T1000 (cell line): ENCODE data around the gene FTCDNL1.

Experiments used
- DNase-seq: peaks from one replicate; lab custom pipeline; 2025; ENCODE audit warnings: mixed read lengths; lab: John Stamatoyannopoulos, UW

The FTCDNL1 gene

DNA sequence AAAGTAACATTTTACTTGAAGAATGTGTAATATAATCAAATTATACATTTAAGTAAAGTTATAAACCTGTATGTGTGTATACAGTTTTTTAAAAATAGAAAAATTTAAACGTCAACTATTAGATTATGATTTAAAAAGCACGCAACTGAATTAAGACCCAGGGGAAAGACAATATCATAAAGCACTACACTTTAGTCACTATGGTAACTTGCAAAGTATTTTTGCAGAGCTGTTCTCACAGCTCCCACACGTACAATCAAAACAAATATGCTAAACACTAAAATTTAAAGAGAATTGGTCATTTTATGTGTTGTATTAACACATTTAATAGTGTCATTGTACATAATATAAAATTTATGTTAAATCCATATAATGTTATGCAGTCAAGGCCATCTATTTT, 59.7 kb downstream of the FTCDNL1 start:
- no peak for DNase-seq

DNA sequence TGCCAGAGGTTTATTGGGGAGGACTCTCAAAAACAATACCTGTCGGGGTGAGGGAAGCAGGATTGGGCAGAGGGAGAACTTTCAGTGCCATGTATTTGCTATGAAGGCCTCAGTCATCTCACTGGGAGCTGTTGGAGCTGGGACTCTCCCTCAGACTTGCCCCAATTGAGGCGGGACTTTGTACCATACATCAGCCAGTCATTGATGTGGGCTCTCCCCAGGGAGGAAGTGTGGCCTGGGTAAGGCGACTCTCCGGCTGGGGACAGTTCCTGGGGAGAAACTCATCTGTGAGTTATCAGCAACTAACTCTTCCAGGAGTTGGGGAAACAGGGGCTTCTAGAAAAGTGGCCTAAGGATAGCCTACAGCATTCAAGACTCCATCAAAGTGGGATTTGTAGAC, 66.5 kb downstream of the FTCDNL1 start:
- DNase-seq = no peak

DNA sequence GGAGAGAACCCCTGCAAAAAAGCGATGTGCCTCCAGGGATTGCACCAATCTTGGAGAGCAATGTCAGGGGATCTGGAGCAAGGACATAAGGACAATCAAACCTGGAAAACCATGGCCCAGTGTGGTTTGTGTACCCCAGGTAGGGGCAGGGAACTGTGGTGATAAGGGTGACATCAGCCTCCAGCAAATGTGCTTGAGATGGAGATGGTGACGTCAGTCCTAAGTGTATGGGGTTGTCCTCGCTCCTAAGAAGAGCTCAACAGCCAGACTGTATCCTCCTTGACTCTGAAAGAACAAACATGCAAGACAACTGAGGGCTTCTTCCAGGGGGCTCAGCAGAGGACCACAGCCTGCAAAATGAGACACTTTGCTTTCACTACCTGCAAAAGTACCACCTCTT, 71.4 kb downstream of the FTCDNL1 start:
- DNase-seq = no peak

DNA sequence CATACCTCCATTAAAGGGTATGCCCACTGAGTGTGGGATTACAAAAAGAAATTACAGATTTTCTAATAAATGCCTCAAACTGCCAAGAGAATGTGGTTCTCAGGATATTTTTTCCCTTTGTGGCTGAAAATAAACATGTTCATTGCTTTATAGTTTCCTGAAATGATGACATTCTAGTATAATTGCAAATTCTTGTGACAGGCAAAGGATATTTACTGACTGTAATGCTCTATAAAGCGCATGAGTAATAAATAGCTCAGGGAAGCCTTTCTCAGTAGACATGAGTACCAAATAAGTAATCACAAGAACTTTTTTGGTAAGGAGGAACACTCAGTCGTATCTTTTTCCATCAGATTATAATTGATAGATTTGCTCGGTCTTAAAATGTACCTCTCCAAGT, 72.3 kb downstream of the FTCDNL1 start:
- DNase-seq = no peak

DNA sequence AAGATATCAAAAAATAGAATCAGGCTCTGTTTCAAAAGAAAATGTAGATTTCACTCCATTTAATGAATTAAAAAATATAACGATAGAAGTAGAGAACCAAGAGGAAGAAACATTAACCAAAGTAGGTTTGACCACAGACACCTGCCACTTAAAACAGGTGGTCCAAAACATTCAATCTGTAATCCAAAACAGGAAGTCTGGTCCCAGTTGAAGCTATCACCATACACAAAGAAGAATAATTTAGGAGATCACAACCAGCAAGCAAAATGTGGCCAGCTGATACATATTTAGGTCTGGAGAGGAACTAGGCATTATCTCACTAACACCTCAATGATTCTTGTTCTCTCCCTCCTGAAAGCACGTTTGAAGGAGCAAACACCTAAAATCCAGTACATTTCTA, 73.1 kb downstream of the FTCDNL1 start:
- no peak for DNase-seq

DNA sequence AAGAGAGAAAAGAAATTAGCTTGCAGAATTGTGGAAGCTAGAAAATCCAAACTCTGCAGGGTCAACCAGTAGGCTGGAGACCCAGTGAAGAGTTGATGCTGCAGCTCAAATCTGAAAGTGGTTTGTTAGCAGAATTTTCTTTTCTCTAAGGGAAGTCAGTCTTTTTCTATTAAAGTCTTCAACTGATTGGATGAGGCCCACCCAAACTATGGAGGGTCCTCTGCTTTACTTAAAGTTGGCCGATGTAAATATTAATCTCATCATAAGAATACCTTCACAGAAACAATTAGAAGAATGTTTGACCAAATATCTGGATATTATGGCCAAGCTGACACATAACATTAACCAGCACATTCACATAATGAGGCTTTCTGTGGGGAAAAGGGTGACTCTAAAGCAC, 73.7 kb downstream of the FTCDNL1 start:
- no peak for DNase-seq

DNA sequence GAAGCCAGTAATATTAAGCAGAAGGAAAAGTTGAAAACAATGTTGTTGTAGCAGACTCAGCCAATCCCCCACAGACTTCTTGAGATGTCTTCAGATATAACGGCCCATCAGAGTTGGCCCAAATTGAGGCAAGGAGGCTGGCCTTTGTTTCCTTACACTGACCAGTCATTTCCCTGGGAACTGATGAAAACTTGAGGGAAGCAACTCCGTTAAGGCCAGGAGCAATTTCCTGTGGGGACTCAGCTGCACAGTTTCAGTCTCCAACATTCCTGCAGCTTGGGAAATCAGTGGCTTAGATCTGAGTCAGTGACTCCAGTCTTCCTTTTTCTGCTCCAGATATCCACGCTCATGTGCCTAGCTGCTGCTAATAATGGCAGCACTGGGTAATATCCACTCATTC, 75.7 kb downstream of the FTCDNL1 start:
- no peak for DNase-seq

DNA sequence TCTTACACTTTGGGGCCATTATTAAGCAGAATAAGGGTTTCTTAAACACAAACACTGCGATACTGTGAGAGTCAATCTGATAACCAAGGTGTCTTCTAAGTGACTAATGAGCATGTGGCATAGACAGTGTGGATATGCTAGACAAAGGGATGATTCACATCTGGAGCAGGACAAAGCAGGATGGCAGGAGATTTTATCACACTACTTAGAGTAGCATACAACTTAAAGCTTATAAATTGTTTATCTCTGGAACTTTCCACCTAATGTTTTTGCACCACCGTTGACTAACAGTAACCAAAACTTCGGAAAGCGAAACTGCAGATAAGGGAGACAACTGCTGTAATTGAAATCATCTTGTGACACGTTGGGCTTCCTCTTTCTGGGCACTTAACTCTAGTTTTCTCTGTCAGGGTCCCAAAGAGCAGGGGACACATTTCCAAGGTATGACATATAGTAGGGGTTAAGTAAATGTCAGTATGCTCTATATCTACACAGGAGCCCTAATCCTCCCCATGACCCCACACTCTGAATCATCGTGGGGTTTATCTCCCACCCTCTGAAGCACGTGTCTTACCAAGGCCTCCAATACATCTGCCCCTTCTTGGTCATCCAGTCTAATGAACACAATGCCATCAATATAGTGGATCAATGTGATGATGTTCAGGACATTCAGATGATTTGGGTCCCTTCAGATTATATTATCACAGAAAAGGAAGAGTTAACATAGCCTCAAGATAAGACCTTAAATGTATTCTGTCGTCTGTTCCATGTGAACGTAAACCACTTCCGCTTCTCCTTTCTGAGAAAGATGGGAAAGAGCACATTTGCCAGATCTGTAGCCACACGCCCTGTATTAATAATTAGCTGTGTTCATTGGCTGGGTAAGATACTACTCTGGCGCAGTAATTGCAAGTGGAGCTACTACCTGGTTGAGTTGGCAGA, 78.7 kb downstream of the FTCDNL1 start:
- no peak for DNase-seq

DNA sequence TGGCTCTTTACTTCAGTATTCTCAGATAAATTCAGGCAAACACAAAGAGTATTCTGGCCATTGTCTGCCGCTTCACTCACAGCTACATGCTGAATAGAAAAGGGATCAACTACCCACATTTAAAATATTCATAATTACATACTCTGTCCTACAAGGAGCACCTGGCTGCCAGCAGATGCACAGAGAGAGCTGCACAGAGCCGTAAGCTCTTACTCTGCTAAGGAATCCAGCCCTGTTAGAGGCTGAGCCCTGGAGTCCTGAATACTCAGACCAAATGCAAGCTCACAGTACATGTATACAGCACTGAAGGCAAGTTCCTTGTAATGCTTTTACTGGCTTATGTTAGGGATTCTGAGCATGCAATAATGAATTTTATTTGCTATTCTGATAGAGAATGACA, 80.3 kb downstream of the FTCDNL1 start:
- DNase-seq = no peak

DNA sequence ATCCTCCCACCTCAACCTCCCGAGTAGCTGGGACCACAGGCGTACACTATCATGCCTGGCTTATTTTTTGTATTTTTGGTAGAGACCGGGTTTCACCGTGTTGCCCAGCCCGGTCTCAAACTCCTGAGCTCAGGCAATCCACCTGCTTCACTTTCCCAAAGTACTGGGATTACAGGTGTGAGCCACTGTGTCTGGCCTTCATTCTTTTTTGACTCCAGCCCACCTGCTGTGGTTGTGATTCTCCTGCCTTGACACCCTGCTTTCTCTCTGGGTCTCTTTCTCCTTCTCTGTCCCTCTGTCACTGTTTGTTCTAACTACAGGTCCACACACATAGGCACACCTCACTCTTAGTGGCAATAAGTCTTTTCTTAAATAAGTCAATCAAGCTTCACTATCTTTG, 85.3 kb downstream of the FTCDNL1 start:
- no peak for DNase-seq

DNA sequence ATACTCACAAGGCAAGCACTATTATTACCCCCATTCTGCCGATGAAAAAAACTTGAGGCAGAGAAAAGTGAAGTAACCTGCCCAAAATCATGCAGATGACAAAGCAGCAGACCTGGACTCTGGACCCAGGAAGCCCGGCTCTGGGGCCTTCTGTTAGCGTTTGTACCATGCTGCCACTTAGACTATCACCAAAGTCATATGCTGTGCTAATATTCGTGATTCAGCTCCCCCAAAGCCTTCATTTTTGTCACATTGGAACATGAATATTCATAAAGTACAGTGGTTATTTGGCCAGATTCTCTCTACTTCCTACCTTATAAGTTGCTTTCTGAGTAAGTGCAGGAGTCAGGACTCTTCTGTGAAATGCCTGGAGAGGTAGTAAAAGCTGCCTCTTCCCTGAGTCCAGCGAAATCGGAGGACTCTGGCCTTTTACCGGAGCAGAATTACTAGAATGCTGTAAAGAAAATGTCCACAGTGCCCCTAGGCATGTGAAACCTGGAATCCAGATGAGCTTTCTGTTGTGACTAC, 86.7 kb downstream of the FTCDNL1 start:
- DNase-seq = no peak

DNA sequence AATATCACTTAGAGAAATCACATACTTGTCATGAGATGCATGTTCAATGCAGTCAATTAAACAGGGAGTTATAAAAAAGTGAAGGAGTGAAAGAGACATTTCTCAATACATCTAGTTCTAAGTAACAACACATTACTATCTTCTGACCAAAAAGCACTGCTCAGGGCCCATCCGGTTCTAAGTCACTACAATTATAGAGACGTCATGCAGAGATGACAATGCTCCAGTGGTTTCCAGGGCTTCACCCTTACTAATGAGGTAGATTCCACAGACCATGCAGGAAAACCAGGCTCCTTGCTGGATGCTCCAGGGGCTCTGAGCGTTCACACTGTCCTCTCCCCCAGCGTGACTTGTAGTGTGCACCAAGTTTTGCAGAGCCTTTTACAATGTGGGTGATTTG, 88.0 kb downstream of the FTCDNL1 start:
- DNase-seq = no peak

DNA sequence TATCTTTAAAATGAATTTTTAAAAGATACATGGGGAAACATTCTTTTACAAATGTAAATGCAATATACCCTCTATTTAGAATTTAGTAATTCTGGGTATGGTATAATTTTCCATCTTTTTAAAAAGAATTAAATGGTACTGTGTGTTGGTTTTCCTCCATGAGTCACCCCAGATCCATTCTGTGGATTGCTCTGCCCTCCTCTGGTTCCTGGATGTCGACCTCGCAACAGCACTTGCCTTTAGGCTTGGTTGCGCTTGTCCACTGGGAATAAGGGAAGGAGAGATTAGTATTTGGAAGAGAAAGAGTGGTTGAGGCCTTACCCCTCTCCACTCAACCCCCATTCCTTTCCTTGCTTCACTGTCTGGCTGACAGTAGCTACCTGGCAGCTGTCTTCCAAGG, 90.4 kb downstream of the FTCDNL1 start:
- no peak for DNase-seq

DNA sequence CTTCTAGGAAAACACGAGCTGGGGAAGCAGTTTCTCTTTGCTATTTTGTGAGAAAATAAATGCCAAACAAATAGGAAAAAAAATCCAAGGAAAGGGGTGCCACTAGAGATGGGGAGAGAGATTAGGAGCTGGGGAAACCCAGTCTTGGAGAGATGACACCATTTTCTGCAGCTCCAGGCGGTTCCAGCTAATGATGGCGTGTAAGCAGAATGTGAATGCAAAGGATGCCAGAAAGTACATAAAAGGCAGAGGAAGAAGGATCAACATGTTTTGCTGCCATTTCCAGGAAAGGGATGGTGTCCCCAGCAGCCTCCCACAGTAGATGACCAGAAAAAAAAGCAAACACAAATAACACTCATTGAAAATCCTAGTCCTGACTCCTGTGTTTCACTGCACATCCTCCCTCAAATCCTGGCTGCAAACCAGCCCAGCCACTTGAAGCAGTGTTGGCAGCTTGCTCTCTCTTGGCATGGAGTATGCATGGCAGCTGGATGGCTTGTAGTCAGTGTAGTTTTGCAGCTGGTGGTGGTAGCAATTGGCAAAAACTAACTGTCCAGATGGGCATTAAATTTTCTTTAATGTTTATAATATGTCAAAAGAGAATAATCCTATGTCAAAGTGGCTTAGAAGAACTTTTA, 93.6 kb downstream of the FTCDNL1 start:
- no peak for DNase-seq

DNA sequence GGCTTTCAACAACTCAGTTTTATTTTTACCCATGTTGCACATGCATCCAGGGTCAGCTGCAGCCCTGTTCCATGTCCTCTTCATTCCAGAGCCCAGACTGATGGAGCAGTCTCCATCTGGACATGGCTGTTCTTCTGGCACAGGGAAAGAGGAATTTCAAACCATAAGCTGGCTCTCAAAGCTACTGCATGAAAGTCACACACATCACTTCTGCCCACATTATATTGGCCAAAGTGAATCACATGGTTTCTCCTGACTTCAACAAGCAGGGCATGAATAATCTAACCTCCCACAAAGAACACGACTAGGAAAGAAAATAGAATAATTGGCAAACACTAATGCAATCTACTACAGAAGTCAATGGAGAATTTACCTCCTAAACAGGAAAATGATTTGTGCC, 94.2 kb downstream of the FTCDNL1 start:
- DNase-seq = no peak

DNA sequence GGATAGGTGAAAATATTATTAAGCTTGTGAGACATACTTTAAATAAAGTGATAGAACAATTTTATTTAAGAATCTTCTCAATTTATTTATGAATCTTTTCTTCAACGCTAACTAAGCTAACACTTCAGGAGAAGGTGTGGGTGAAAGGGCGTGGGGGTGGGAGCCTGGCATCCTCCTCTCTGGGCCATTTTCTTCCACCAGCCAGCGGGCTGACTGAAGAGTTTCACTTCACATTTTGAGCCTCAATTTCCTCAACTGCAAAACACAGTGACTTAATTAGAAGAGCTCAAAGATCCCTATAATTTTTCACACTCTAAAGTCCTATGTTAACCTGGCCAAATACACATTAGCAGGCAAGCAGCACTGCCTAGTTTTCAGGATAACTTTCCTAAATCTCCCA, 94.8 kb downstream of the FTCDNL1 start:
- DNase-seq = no peak

DNA sequence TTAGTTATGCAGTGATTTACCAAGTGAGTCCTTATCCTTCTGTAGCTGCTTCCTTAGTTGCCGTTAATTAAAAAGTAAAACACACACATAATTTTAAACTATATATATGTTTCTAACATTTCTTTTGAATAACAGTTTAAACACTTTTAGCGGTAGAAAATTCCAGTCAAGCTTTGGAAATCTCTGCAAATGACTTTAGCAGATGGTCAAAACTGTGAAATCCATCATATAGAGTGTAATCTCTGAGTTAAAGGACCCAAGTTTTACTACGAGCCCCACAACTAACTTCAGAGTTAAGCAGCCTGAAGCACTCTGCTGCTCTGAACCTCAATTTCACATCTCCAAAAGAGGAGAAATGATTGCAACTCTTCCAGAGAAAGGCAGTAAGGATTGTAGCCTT, 96.2 kb downstream of the FTCDNL1 start:
- DNase-seq = no peak

DNA sequence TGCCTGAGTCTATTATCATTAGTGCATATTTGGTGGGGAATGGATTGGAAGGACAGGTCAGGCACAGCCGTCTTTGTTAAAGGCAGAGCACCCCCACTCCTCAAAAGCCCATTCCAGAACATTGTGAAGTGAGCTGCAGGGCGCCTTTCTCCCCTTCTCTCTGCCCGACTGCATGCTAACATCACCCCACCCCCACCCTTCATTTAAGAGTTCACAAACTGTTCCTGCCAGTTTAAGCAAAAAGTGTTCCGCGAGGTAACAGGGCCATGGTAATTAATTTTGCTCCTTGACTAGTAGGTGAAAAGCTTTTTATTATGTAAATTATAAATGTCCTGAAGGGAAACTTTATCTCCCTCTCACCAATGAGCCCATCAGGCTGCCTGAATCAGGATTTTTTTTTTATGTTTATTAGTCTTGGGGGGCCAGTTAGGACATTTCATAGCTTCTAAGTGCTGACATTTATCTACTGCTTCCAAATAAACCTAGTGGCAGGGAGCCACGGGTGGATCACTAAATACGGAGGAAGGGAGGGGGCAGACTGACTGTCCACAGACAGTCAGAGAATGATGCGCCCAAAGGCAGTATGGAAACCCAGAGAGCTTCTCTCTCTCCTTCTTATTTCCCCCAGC, 99.4 kb downstream of the FTCDNL1 start:
- DNase-seq = no peak

DNA sequence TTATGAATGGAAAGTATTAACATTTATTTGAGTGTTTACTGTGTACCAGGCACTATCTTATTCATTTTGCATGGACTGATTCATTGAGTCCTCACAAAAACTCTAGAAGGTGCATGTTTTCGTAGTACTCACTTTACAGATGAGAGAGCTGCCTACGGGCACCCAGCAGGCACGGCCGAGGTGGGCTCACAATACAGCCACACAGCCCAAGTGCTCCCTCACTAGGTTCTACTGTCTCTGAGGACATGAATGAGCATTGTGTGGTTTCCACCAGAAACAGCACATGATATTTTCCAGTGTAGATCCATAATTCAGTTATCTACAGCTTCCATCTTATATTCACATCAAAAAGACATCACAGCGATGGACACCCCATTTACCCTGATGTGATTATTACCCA, 101.4 kb downstream of the FTCDNL1 start:
- no peak for DNase-seq

DNA sequence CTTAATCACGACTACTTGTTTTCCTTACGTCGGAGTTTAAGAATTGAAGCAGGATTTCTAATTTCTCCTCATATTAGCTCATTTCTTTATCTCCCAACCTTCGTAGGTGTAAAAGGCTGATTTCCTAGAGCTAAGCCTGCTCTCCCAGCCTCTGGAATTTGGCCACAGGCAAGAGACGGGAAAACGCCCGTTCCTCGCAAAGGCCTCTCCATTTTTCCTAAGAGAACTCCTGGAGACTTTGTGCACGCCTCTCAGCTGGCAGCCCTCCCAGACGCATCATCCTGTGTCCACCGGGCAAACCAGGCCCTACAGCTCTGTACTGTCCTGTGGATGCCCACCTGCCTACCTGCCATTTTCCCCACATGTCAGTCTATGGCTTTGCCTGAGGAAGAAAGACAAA, 106.3 kb downstream of the FTCDNL1 start:
- no peak for DNase-seq

DNA sequence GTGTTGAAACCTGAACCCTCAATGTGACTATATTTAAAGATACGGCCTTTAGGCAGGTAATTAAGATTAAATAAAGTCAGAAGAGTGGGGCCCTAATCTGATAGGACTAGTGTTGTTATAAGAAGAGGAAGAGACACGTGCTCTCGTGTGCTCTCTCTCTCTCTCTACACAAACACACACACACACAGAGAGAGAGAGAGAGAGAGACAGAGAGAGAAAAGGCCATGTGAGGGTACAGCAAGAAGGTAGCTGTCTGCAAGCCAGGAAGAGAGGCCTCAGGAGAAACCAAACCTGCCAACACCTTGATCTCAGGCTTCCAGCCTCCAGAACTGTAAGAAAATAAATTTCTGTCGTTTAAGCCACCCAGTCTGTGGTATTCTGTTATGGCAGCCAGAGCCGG, 106.7 kb downstream of the FTCDNL1 start:
- no peak for DNase-seq

DNA sequence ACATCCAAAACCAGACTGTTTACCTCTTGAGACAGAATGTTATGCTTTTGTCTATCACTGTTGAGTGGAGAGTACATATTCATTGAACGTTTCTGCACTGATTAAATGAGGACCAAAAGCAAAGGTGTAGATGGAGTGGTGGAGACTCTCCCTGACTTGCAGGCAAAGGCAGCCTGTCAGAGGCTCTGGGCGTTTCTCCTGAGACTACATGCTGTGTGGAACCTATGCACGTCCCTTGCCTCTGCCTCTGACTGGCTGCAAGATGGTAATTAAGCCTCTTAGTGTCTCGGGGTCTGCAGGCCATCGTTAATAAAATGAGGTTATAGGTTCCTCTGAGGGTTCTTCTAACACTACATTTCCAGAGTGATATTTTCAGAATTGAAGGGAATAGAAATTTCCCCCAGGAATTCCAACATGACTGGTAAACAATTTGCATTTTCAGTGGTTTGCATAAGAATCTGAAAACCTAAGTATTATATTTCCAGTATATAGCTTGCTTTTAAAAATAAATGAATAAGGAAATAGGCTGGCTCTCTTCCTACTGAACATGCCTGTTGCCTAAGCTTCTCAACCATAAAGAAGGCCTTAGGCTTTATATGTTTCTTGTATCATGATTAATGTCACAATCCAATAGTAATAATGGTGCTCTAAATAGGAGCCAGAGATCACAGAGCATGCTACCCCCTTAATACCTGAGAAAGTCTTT, 107.4 kb downstream of the FTCDNL1 start:
- no peak for DNase-seq
